Urothelium cell line (cell line): ENCODE measurements around the gene PPM1A.
A peak's percentile ranks its signal among the peaks of the same experiment; 100 is the strongest.

Experiments
- DNase-seq: peaks from one replicate; pipeline ENCODE4 v3.0.0; 2011; ENCODE audit warnings: low spot score, mixed read lengths
- FAIRE-seq: peaks from 2 replicates; lab custom pipeline; 2011; peaks lifted over from hg19 to GRCh38; lab: Jason Lieb, UNC

The PPM1A gene

GRCh38 chr14:60225265-60225664, 23.8 kb upstream of the PPM1A start:
- FAIRE-seq, result peak; percentile 77
- DNase-seq, result no peak

- no peak for FAIRE-seq
- no peak for DNase-seq
Measured at GRCh38 chr14:60226298-60226697, 22.7 kb upstream of the PPM1A start.

- DNase-seq (no peak), FAIRE-seq (no peak)
Measured at GRCh38 chr14:60227291-60227690, 21.7 kb upstream of the PPM1A start.

GRCh38 chr14:60229614-60230013, 19.4 kb upstream of the PPM1A start:
- no peak for FAIRE-seq
- no peak for DNase-seq

- no peak for FAIRE-seq
- DNase-seq, result no peak
Measured at GRCh38 chr14:60232185-60232584, 16.8 kb upstream of the PPM1A start.

GRCh38 chr14:60233251-60233650, 15.8 kb upstream of the PPM1A start:
- FAIRE-seq (peak; percentile 52), DNase-seq (no peak)

- DNase-seq (no peak), FAIRE-seq (no peak)
Measured at GRCh38 chr14:60233891-60234290, 15.1 kb upstream of the PPM1A start.

GRCh38 chr14:60235440-60235839, 13.6 kb upstream of the PPM1A start:
- DNase-seq (no peak), FAIRE-seq (peak; percentile 83)

- DNase-seq, result no peak
- peak; percentile 74 for FAIRE-seq
Measured at GRCh38 chr14:60238955-60239354, 10.1 kb upstream of the PPM1A start.

GRCh38 chr14:60240139-60240856, 8.7 kb upstream of the PPM1A start:
- DNase-seq, result no peak
- peak; percentile 81 for FAIRE-seq

- DNase-seq, result no peak
- no peak for FAIRE-seq
Measured at GRCh38 chr14:60241091-60241490, 7.9 kb upstream of the PPM1A start.

- no peak for DNase-seq
- peak; percentile 77 for FAIRE-seq
Measured at GRCh38 chr14:60242429-60242828, 6.6 kb upstream of the PPM1A start.

GRCh38 chr14:60245380-60246177, 3.4 kb upstream of the PPM1A start:
- DNase-seq (no peak), FAIRE-seq (peak; percentile 83)

- FAIRE-seq, result peak; percentile 98
Measured at GRCh38 chr14:60247994-60248696, 876 bp upstream of the PPM1A start.

GRCh38 chr14:60249321-60250256, 568 bp downstream of the PPM1A start:
- FAIRE-seq (peak; percentile 40), DNase-seq (peak; percentile 95)

More at GRCh38 chr14:60247994-60248696, 876 bp upstream of the PPM1A start:
- DNase-seq, result peak; percentile 96

GRCh38 chr14:60250257-60251035, 1.4 kb downstream of the PPM1A start:
- FAIRE-seq (peak; percentile 48), DNase-seq (peak; percentile 43)

- no peak for FAIRE-seq
- DNase-seq, result no peak
Measured at GRCh38 chr14:60251877-60252276, 2.9 kb downstream of the PPM1A start.

- FAIRE-seq, result no peak
Measured at GRCh38 chr14:60252630-60253029, 3.6 kb downstream of the PPM1A start.

GRCh38 chr14:60253649-60254048, 4.6 kb downstream of the PPM1A start:
- no peak for FAIRE-seq

More at GRCh38 chr14:60252630-60253029, 3.6 kb downstream of the PPM1A start:
- no peak for DNase-seq

GRCh38 chr14:60254176-60254575, 5.2 kb downstream of the PPM1A start:
- FAIRE-seq, result peak; percentile 86
- no peak for DNase-seq

More at GRCh38 chr14:60253649-60254048, 4.6 kb downstream of the PPM1A start:
- DNase-seq, result no peak
